ENCODE measurements around the gene SYNGR3. TPM values are rescaled to one million over a fixed set of nuclear protein-coding genes. Genes with fewer than 3 reads are reported as not detected.
"Not testable (repeated sequence)": the region's sequence is repeated elsewhere in the genome, so short reads cannot be mapped to it uniquely, and the experiment has no call there.

SYNGR3 gene
- polyA plus RNA-seq, 3 donors, result 0.24 to 0.43 TPM; not detected in 1

GRCh38 chr16:1958143-1958491, 31.7 kb upstream of the SYNGR3 start:
- H3K27ac ChIP-seq (ENCODE audit: low read depth, low read length), result not testable (repeated sequence)
- 70 to 76% (median 72%) methylated on average over 16 to 30 of the region's 30 CpGs for WGBS, 3 donors

- 29 to 38% (median 36%) methylated on average over 14 of the region's 14 CpGs for WGBS, 3 donors
- H3K27ac ChIP-seq (ENCODE audit: low read depth, low read length), result no peak overlapping the region
Observed at GRCh38 chr16:1958715-1959268, 31.0 kb upstream of the SYNGR3 start.

- 0 to 1% (median 0%) methylated on average over 65 to 79 of the region's 79 CpGs for WGBS, 3 donors
- H3K27ac ChIP-seq (ENCODE audit: low read depth, low read length), result no peak within 1 kb of the TSS
Observed at GRCh38 chr16:1959269-1960039, 30.3 kb upstream of the SYNGR3 start, which contains the start of gene NDUFB10. TSS of gene NDUFB10 (plus strand) at chr16:1959538. CDS start at chr16:1959625, 87 bp downstream.

- WGBS, 3 donors, result 48 to 55% (median 54%) methylated on average over 20 of the region's 20 CpGs
- H3K27ac ChIP-seq (ENCODE audit: low read depth, low read length), result no peak overlapping the region
Observed at GRCh38 chr16:1960665-1961630, 28.8 kb upstream of the SYNGR3 start.

- H3K27ac ChIP-seq (ENCODE audit: low read depth, low read length), result no peak overlapping the region
- WGBS, 3 donors, result 56 to 66% (median 57%) methylated on average over 6 of the region's 6 CpGs
Observed at GRCh38 chr16:1961651-1962067, 28.1 kb upstream of the SYNGR3 start.

- H3K27ac ChIP-seq (ENCODE audit: low read depth, low read length), result not testable (repeated sequence)
- WGBS, 3 donors, result 77 to 90% (median 85%) methylated on average over 32 to 37 of the region's 37 CpGs
Observed at GRCh38 chr16:1962161-1963153, 27.3 kb upstream of the SYNGR3 start.

GRCh38 chr16:1963806-1964505, 25.8 kb upstream of the SYNGR3 start:
- 7 to 11% (median 10%) methylated on average over 36 to 44 of the region's 44 CpGs for WGBS, 3 donors
- no peak overlapping the region for H3K27ac ChIP-seq (ENCODE audit: low read depth, low read length)

- peak within 1 kb of the TSS; percentile 30 for H3K27ac ChIP-seq (ENCODE audit: low read depth, low read length)
- 0 to 2% (median 1%) methylated on average over 88 to 94 of the region's 97 CpGs for WGBS, 3 donors
Observed at GRCh38 chr16:1964506-1965395, 25.0 kb upstream of the SYNGR3 start, which contains the start of gene RPS2. TSS of gene RPS2 (minus strand) at chr16:1964826. CDS start at chr16:1964625, 201 bp downstream.

GRCh38 chr16:1965396-1966001, 24.3 kb upstream of the SYNGR3 start:
- peak overlapping the region; percentile 30 for H3K27ac ChIP-seq (ENCODE audit: low read depth, low read length)
- 15 to 24% (median 22%) methylated on average over 24 of the region's 24 CpGs for WGBS, 3 donors

- H3K27ac ChIP-seq (ENCODE audit: low read depth, low read length), result no peak within 1 kb of the TSS
- WGBS, 3 donors, result 98% methylated on average over 6 of the region's 6 CpGs
Observed at GRCh38 chr16:1966460-1966859, 23.3 kb upstream of the SYNGR3 start, which contains the start of gene RNF151. TSS of gene RNF151 (plus strand) at chr16:1966856. CDS start at chr16:1966882, 26 bp downstream.

- no peak overlapping the region for H3K27ac ChIP-seq (ENCODE audit: low read depth, low read length)
- 87 to 89% (median 89%) methylated on average over 40 to 41 of the region's 41 CpGs for WGBS, 3 donors
Observed at GRCh38 chr16:1968146-1968953, 21.4 kb upstream of the SYNGR3 start.

- WGBS, 3 donors, result 0 to 1% (median 0%) methylated on average over 72 to 78 of the region's 78 CpGs
- peak within 1 kb of the TSS; percentile 11 for H3K27ac ChIP-seq (ENCODE audit: low read depth, low read length)
Observed at GRCh38 chr16:1971796-1972489, 17.8 kb upstream of the SYNGR3 start, which contains the start of gene TBL3. TSS of gene TBL3 (plus strand) at chr16:1972053. CDS start at chr16:1972165, 112 bp downstream.

GRCh38 chr16:1972490-1972877, 17.3 kb upstream of the SYNGR3 start:
- H3K27ac ChIP-seq (ENCODE audit: low read depth, low read length), result no peak overlapping the region
- WGBS, 3 donors, result 1 to 3% (median 2%) methylated on average over 19 to 22 of the region's 22 CpGs

GRCh38 chr16:1973461-1974156, 16.2 kb upstream of the SYNGR3 start:
- 91 to 93% (median 93%) methylated on average over 16 of the region's 16 CpGs for WGBS, 3 donors
- H3K27ac ChIP-seq (ENCODE audit: low read depth, low read length), result no peak overlapping the region
